NCI-H128 (cell line): ENCODE results near the gene PIGR.

ENCODE experiments used
- DNase-seq: peaks from one replicate; lab custom pipeline; 2025; ENCODE audit not compliant: unreplicated experiment; lab: John Stamatoyannopoulos, UW

The PIGR gene

GRCh38 chr1:206911064-206911663 lies 35.1 kb downstream of the PIGR start:
- no peak for DNase-seq

GRCh38 chr1:206909883-206910318 lies 36.4 kb downstream of the PIGR start:
- DNase-seq = no peak

- peak; percentile 72 for DNase-seq
These were observed 36.9 kb downstream of the PIGR start for GRCh38 chr1:206909161-206909882.

- no peak for DNase-seq
These were observed 38.2 kb downstream of the PIGR start for GRCh38 chr1:206908038-206908437.

- no peak for DNase-seq
These were observed 38.8 kb downstream of the PIGR start for GRCh38 chr1:206907304-206907991.

- no peak for DNase-seq
These were observed 40.7 kb downstream of the PIGR start for GRCh38 chr1:206905295-206906164.

GRCh38 chr1:206904423-206905142 lies 41.7 kb downstream of the PIGR start:
- no peak for DNase-seq

- no peak for DNase-seq
These were observed 42.6 kb downstream of the PIGR start for GRCh38 chr1:206903687-206904086.

- DNase-seq = no peak
These were observed 43.6 kb downstream of the PIGR start for GRCh38 chr1:206902702-206903101.

GRCh38 chr1:206901944-206902343 lies 44.3 kb downstream of the PIGR start:
- no peak for DNase-seq

- no peak for DNase-seq
These were observed 46.1 kb downstream of the PIGR start for GRCh38 chr1:206900149-206900548.

- no peak for DNase-seq
These were observed 46.5 kb downstream of the PIGR start for GRCh38 chr1:206899717-206900116.

- DNase-seq = no peak
These were observed 47.3 kb downstream of the PIGR start for GRCh38 chr1:206898915-206899431.

GRCh38 chr1:206898089-206898914 lies 48.0 kb downstream of the PIGR start:
- DNase-seq = no peak

GRCh38 chr1:206897175-206897574 lies 49.1 kb downstream of the PIGR start, which contains the start of gene IL24:
IL24 (plus strand) TSS chr1:206897443; CDS start chr1:206897833, 390 bp downstream.
- DNase-seq = no peak

GRCh38 chr1:206896261-206896660 lies 50.0 kb downstream of the PIGR start:
- DNase-seq = no peak

- DNase-seq = no peak
These were observed 50.4 kb downstream of the PIGR start for GRCh38 chr1:206895837-206896242.

- DNase-seq = no peak
These were observed 50.9 kb downstream of the PIGR start for GRCh38 chr1:206895325-206895724.

- no peak for DNase-seq
These were observed 52.9 kb downstream of the PIGR start for GRCh38 chr1:206893380-206893779.
